Measurements from ENCODE around the gene NR2C1.
A peak's percentile ranks its signal among the peaks of the same experiment; 100 is the strongest.
"Not testable (repeated sequence)": the region's sequence is repeated elsewhere in the genome, so short reads cannot be mapped to it uniquely, and the experiment has no call there.

NR2C1 gene

DNA sequence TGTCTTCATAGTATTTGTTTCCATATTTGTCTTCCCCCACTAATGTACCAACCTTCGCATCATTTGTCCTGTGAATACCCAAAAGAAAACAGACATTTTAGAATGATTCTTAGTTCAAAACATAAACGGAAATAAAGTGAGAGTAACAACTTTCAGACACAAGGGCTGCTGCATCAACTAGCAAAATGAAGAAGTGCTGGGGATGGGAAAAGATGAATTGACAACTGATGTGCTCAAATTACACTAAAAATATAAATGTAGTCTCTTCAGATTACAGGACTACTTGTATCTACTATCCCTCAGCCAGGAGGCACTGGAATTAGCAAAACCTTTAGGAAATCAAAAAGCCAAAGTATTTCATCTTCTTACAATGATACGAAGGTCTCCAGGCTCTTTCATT, 70.7 kb downstream of the NR2C1 start:
- DNase-seq (ENCODE audit: low read depth), result no peak

DNA sequence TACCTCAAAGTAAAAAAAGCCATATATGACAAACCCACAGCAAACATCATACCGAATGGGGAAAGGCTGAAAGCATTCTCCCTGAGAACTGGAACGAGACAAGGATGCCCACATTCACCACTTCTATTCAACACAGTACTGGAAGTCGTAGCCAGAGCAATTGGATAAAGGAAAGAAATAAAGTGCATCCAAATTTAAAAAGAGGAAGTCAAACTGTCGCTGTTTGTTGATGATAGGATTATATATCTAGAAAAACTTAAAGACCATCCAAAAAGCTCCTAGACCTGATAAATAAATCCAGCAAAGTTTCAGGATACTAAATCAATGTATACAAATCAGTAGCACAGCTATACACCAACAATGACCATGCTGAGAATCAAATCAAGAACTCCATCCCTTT, 75.1 kb downstream of the NR2C1 start:
- DNase-seq (ENCODE audit: low read depth), result no peak

DNA sequence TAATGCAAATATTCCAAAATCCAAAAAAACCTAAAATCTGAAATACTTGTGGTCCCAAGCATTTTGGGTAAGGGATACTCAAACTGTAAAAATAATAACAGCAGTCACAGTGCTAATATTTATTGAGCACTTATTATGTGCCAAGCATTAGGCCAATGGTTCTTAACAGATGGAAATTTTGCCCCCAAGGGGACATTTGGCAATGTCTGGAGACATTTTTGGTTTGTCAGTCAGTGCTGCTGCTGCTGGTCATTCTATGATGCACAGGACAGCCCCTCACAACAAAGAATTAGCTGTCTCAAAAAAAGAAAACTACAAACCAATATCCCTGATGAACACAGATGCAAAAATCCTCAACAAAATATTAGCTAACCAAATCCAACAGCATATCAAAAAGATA, 75.7 kb downstream of the NR2C1 start:
- DNase-seq (ENCODE audit: low read depth), result no peak

DNA sequence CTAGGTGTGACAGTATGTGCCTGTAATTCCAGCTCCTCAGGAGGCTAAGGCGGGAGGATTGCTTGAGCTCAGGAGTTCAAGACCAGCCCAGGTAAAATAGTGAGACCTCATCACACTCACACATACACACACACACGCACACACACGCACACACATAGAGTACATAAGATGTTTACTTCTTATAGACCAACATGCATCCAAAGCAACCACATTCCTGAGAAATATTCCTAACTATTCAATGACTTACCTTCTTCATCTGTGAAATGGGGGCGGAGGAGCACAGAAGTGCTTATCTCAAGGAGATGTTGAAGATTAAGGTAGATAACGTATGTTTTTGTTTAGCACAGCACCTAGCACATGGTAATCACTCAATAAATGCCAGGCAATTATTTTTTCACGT, 76.4 kb downstream of the NR2C1 start:
- no peak for DNase-seq (ENCODE audit: low read depth)

DNA sequence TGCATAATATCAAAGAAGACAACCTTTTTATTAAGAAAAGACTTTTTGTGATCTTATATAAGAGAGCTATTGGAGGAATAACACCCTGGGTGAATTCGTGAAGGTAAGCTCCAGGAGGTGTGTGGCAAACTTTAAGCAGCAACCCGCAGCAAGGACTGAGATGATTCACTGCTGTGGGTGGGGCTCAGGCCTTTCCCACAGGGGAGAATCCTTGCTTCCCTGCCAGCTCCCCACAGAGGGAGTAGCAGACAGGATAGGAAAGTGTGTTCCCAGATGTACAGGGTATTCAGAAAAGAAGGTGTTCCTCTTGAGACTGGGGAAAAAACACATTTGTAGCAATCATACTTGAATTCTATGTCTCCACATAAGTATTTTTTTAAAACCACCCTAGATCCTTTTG, 79.1 kb downstream of the NR2C1 start:
- peak; percentile 40 for DNase-seq (ENCODE audit: low read depth)

DNA sequence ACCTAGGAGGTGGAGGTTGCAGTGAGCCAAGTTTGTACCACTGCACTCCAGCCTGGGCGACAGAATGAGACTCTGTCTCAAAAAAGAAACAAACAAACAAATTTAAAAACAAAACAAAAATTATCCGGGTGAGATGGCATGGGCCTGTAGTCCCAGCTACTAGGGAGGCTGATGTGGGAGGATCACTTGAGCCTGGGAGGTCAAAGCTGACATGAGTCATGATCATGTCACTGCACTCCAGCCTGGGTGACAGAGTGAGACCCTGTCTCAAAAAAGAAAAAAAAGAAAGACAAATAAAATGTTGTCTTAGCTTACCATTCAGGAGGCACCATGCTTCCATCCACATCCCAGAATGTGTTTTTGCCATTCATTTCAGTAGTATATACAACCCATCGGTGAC, 79.6 kb downstream of the NR2C1 start:
- DNase-seq (ENCODE audit: low read depth), result not testable (repeated sequence)

DNA sequence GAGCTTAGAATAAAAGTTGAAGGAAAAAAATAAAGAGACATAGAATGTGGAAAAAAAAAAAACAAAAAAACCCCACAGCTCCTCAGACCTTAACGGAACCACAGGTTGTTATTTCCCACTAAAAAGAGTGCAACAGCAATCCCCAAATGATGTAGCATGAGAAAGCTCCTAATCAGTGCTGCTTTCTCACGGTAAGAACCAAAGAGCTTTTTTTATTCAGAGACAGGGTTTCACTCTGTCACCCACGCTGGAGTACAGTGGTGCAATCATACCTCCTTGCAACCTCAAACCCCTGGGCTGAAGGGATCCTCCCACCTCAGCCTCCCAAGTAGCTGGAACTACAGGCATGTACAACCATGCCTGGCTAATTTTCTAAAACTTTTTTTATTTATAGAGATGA, 83.2 kb downstream of the NR2C1 start:
- DNase-seq (ENCODE audit: low read depth), result no peak

DNA sequence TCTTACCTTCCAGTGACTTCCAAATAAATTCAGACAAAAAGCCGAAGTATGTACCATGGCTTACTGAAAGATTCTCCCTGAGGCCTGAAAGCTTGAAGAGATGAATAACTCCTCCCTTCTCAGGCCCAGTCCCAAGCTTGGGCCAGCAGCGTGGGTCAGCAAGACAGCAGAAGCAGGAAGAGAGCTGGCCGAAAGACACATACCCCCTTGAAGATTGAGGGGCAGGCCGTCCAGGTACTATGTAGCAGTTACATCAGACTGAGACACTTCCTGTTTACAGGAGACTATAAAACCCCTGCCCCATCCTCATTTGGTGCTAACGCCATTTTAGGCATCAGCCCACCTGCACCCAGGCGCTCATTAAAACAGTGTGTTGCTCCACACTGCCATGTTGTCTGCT, 84.9 kb downstream of the NR2C1 start:
- DNase-seq (ENCODE audit: low read depth), result no peak

DNA sequence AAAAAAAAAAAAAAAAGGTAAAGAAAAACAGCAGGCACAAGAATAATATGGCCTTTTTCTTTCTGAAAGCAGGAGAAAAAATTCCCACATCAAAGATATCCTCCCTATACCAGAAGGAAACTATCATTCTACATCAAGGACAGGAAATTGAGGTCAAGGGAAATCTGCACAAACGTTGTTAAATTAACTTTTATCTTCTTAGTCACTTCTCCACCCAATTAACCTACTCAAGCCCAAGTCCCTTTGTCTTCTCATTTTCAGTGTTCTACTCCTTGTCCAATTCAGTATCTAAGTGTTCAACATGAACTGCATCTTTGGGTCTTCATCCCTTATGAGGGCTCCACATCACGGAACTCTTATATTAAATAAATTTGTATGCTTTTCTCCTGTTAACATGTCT, 85.6 kb downstream of the NR2C1 start:
- DNase-seq (ENCODE audit: low read depth), result no peak

DNA sequence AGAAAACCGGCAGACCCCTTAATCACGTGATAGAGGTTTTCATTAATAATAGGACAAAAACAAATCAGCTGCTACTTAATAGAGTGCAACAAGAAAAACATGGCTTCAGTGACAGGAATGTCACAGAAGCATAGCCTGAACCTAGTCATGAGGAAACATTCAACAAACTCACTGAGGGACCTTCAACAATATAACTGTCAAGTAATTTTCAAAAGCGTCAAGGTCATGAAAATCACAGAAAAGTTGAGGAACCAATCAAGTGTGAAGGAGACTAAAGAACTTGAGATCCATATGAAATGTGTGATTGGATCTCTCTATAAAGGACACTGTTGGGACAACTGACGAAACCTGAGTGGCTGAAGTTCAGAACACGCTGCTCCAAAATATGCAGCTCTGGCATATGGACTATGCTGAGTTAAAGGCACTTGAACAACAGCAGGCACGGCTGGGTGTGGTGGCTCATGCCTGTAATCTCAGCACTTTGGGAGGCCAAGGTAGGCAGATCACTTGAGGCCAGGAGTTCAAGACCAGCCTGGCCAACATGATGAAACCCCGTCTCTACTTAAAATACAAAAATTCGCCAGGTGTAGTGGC, 86.2 kb downstream of the NR2C1 start:
- DNase-seq (ENCODE audit: low read depth), result no peak

DNA sequence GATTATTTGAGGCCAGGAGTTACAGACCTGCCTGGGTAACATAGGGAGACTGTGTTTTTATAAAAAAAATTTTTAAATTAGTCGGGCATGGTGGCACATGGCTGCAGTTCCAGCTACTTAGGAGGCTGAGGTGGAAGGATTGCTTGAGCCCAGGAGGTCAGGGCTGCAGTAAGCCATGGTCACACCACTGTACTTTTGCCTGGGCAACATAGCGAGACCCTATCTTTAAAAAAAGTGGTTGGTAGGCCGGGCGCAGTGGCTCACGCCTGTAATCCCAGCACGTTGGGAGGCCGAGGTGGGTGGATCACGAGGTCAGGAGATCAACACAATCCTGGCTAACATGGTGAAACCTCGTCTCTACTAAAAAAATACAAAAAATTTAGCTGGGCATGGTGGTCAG, 88.3 kb downstream of the NR2C1 start:
- not testable (repeated sequence) for DNase-seq (ENCODE audit: low read depth)

DNA sequence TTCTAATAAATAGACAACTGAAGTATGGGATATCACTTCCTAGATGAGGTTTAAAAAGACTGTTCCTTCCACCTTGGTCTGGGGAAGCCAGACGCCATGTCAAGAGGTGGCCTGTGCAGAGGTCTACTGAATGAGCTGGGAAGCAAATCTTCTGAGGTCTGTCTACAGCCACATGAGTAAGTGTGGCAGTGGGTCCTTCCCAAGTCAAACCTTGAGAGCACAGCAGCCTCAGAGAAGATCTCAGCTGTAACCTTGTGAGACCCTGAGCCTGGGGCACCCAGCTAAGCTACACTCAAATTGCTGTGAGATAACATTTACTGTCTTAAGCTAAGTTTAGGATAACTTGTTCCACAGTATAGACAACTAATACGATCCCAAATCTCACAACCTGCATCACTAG, 90.1 kb downstream of the NR2C1 start:
- DNase-seq (ENCODE audit: low read depth), result no peak

DNA sequence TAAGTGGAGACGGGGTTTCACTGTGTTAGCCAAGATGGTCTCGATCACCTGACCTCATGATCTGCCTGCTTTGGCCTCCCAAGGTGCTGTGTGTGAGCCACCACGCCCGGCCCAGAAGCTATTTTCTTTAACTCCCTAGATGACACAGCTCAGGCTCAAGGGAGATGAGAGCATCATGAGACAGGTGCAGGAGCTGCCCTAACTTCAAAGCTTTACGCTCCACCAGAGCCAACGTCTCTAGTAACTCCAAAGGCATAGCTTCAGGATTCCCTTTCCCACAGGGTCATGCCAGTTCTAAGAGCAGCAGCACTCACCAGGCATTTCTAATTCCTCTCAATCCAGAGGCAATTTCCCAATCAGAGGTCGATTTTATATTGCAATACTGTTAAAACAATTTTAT, 91.0 kb downstream of the NR2C1 start:
- no peak for DNase-seq (ENCODE audit: low read depth)

DNA sequence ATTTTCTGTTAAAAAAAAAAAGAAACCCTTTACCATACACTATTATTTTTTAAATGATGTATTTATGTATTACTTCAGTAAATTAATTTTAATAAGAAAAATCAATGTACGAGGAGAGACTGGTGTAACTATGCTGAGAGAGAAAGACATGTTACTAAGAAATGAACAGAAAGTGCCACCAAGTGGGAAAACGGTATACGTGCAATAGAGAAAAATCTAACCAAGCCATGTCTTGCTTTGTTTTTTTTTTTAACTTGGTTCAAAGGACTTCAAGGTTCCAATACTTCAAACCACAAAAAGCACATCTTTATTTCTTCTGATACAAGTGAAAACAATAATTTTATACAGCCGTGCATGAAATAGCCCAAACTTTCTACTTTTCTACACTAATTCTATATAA, 92.8 kb downstream of the NR2C1 start:
- no peak for DNase-seq (ENCODE audit: low read depth)

DNA sequence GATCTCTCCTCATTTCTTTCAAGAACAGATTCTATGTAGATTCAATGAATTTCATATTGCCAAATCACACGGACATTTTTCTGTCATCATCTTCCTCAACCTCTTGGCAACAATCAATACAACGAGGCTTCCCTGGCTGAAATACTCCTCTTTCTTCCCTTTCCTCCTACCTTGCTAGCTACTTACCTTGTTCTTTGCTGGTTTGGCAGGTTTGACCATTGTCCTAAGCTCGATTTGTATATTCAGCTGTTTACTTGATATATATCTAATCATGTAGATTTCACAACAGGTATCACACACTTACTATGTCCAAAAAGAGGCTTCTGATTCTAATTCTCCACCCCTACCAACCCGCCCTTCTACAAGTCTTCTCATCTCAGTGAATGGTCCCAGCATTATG, 93.5 kb downstream of the NR2C1 start:
- DNase-seq (ENCODE audit: low read depth), result no peak

DNA sequence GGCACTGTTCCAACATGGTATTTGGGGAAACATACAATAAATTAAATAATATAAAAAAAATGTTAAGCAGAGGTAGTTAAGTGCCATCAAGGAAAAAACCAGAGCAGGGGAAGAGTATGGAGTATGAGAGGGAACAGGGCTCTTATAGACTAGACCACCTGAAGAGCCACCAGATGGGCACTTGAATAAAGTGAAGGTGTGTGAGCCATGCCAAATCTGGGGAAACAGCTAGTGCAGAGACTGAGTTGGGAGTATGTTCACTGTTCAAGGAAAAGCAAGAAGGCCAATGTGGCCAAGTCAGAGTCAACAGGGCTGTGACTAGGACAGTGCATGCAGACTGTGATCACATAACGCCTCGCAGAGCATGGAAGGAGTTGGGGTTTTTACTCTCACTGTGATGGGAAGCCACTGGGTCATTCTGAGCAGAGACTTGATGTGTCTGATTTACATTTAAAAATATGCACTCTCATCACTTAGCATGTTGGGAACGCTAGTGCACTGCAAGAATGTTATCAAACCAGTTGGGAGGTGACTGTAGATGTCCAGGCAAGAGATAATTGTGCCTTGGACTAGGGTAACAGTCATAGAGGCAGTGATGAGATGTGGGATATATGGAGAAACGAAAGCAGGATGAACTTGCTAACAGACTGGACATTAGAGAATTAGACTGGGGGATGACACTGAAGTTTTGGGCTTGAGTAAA, 95.5 kb downstream of the NR2C1 start:
- DNase-seq (ENCODE audit: low read depth), result no peak

DNA sequence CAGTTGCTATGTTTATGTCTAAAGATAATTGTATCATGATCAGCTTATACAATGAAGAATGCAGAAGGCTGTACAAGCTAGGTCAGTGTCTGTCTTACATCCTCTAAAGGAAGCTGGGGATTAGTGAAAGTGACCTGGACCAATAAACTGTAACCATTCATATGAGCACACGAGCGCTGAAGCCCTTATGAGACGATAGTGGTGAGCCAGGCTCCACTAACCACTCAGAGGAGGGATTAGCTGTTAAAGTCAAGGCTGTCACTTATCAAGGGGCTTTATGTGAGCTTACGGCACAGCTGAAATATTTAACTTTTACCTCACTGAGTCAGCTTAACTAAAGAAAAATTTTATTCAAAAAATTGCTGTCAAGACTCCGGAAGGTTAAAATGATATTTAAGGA, 100.2 kb downstream of the NR2C1 start:
- DNase-seq (ENCODE audit: low read depth), result no peak

DNA sequence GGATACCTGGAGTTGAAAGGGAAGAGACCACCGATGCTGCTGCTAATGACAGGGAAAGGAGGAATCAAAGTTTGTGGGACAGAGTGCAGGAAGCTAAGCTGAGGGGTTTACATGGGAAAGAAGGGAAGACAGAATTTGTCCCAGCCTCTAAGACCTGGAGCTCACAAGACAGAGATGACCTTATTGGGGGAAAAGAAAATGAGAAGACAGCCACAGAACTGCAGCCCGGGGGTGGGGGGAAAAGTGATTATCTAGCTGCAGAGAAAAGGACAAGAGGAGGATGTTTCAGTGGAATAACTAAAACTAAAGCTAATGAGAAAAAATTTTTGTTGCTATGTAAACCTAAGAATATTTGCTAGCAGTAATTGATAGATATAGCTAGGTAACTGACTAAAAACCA, 100.6 kb downstream of the NR2C1 start:
- DNase-seq (ENCODE audit: low read depth), result no peak

DNA sequence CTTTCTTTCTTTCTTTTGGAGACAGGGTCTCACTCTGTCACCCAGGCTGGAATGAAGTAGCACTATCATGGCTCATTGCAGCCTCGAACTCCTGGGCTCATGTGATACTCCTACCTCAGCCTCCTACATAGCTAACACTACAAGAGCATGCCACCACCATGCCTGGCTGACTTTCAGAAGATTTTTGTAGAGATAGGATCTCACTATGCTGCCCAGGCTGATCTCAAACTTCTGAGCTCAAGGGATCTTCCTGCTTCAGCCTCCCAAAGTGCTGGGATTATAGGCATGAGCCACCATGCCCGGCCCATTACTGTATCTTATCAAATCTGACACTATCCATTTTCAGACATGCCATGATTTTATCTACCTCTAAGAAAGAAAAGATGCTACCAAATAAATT, 101.5 kb downstream of the NR2C1 start:
- DNase-seq (ENCODE audit: low read depth), result no peak

DNA sequence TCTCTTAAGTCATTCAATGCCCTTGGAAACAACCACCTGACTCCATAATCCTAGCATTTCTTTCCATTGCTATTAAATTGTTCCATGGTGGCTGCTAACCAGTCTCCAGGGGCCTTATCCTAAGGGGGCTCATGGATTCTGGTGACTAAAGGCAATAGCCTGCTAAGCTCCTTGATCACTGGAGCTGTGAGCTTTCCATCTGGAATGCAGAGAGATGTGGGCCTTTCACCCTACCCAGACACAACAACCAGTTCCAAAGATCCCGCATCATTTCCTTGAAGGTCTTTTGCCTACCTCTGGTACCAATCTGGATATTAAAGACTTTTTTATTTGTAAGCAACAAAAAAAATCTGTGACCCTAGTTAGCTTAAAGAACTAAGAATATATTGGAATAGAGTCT, 102.9 kb downstream of the NR2C1 start:
- no peak for DNase-seq (ENCODE audit: low read depth)

Measured in GM04504 (cell line).